A549 treated with AZD2906 at 1 μM for 4 hours (cell line): ENCODE data around the gene FBXO10. TPM values are rescaled to one million over a fixed set of nuclear protein-coding genes. Genes with fewer than 3 reads are reported as not detected.

Source experiments
- total RNA-seq: library from RNA; stranded (reverse); fragments of 200-300 nt; extraction: Qiagen RNA extraction; gene quantifications from 5 replicates; pipeline ENCODE4 v1.2.3, GENCODE V29; 2022

The FBXO10 gene
- total RNA-seq, result 6.9 to 8.0 TPM (median 7.0 TPM) in 5 replicates

GRCh38 chr9:37575921-37576721 lies at the start of gene FBXO10:
Gene FBXO10 (minus strand): TSS chr9:37576380. CDS start chr9:37541768, 34,612 bp downstream.

GRCh38 chr9:37592108-37592951 lies 16.1 kb upstream of the FBXO10 start, which contains the start of gene TOMM5:
Gene TOMM5 (minus strand): TSS chr9:37592597. CDS start chr9:37592532, 65 bp downstream.

GRCh38 chr9:37485389-37486255 lies 90.6 kb downstream of the FBXO10 start, which contains the start of gene POLR1E:
Gene POLR1E (plus strand): TSS chr9:37485948. CDS start chr9:37486048, 100 bp downstream.

GRCh38 chr9:37465249-37466036 lies 110.7 kb downstream of the FBXO10 start, which contains the start of gene ZBTB5:
Gene ZBTB5 (minus strand): TSS chr9:37465450. CDS start chr9:37442551, 22,899 bp downstream.

Other genes with a start within 250 kb of the FBXO10 start
- gene GRHPR, start 153.7 kb downstream of the FBXO10 start, total RNA-seq, result 141 to 179 TPM (median 173 TPM) in 5 replicates
- gene ZBTB5, start 110.9 kb downstream of the FBXO10 start, total RNA-seq, result 6.4 to 7.3 TPM (median 6.9 TPM) in 5 replicates
- gene POLR1E, start 90.4 kb downstream of the FBXO10 start, total RNA-seq, result 30.4 to 36.6 TPM (median 34.2 TPM) in 5 replicates
- gene TOMM5, start 16.2 kb upstream of the FBXO10 start, total RNA-seq, result 295 to 320 TPM (median 311 TPM) in 5 replicates
- gene FRMPD1, start 74.6 kb upstream of the FBXO10 start, total RNA-seq, result 0.02 to 0.07 TPM (median 0.06 TPM) in 5 replicates
- gene TRMT10B, start 177.4 kb upstream of the FBXO10 start, total RNA-seq, result 4.9 to 5.6 TPM (median 5.2 TPM) in 5 replicates
- 62.5 to 80.0 TPM (median 74.6 TPM) in 5 replicates for gene EXOSC3, start 208.7 kb upstream of the FBXO10 start, total RNA-seq
- gene DCAF10, start 224.4 kb upstream of the FBXO10 start, total RNA-seq, result 10.5 to 12.8 TPM (median 12.2 TPM) in 5 replicates